Stimulated activated CD8-positive, alpha-beta memory T cell treated with anti-CD3 and anti-CD28 coated beads, Interleukin-15, amount 100 ng/mL, for 4 hours (primary cell): ENCODE measurements around the gene HNF1A.
A peak's percentile ranks its signal among the peaks of the same experiment; 100 is the strongest.
"Not testable (repeated sequence)": the region's sequence is repeated elsewhere in the genome, so short reads cannot be mapped to it uniquely, and the experiment has no call there.

Experiments
- DNase-seq, 2 donors: peaks; one replicate each; pipeline ENCODE4 v3.0.0-alpha.2; 2020; ENCODE audit warnings: low read depth in 2 of 2

HNF1A gene

GRCh38 chr12:121038861-121039668, 60.7 kb downstream of the HNF1A start, which contains the start of gene OASL:
TSS of gene OASL (minus strand) at chr12:121039246. CDS start at chr12:121038971, 275 bp downstream.
- DNase-seq = peak; percentile 34 to 39

- DNase-seq = no peak
Measured at GRCh38 chr12:121043067-121043466, 64.7 kb downstream of the HNF1A start.

GRCh38 chr12:121047400-121047799, 69.1 kb downstream of the HNF1A start:
- not testable (repeated sequence) for DNase-seq

GRCh38 chr12:121048442-121048841, 70.1 kb downstream of the HNF1A start:
- no peak for DNase-seq

- no peak for DNase-seq
Measured at GRCh38 chr12:121050725-121051124, 72.4 kb downstream of the HNF1A start.
